DMS79 treated with DMSO at 0.1 percent for 48 hours (cell line): ENCODE data around the gene ABHD17B.
A peak's percentile ranks its signal among the peaks of the same experiment; 100 is the strongest.

Experiments
- DNase-seq: peaks from one replicate; lab custom pipeline; 2025; lab: John Stamatoyannopoulos, UW

ABHD17B gene

GRCh38 chr9:71876829-71877228 lies 34.2 kb downstream of the ABHD17B start:
- DNase-seq: no peak

- no peak for DNase-seq
Measured at GRCh38 chr9:71876106-71876505, 34.9 kb downstream of the ABHD17B start.

- no peak for DNase-seq
Measured at GRCh38 chr9:71875345-71875744, 35.6 kb downstream of the ABHD17B start.

- DNase-seq: no peak
Measured at GRCh38 chr9:71863631-71864030, 47.4 kb downstream of the ABHD17B start.

GRCh38 chr9:71861618-71862017 lies 49.4 kb downstream of the ABHD17B start:
- DNase-seq: no peak

GRCh38 chr9:71859939-71860338 lies 51.1 kb downstream of the ABHD17B start:
- DNase-seq: no peak

- DNase-seq: no peak
Measured at GRCh38 chr9:71858812-71859211, 52.2 kb downstream of the ABHD17B start.

- DNase-seq: no peak
Measured at GRCh38 chr9:71858102-71858798, 52.7 kb downstream of the ABHD17B start.

- peak; percentile 5 for DNase-seq
Measured at GRCh38 chr9:71857159-71857558, 53.8 kb downstream of the ABHD17B start.

GRCh38 chr9:71854811-71855210 lies 56.2 kb downstream of the ABHD17B start:
- DNase-seq: peak; percentile 36

GRCh38 chr9:71853084-71853483 lies 57.9 kb downstream of the ABHD17B start:
- no peak for DNase-seq

- DNase-seq: no peak
Measured at GRCh38 chr9:71850996-71851395, 60.0 kb downstream of the ABHD17B start.

- DNase-seq: no peak
Measured at GRCh38 chr9:71847892-71848291, 63.1 kb downstream of the ABHD17B start.

GRCh38 chr9:71844808-71845207 lies 66.2 kb downstream of the ABHD17B start:
- DNase-seq: no peak

- no peak for DNase-seq
Measured at GRCh38 chr9:71839668-71840067, 71.3 kb downstream of the ABHD17B start.

GRCh38 chr9:71835596-71835995 lies 75.4 kb downstream of the ABHD17B start:
- DNase-seq: no peak

GRCh38 chr9:71830929-71831328 lies 80.1 kb downstream of the ABHD17B start:
- no peak for DNase-seq

- DNase-seq: no peak
Measured at GRCh38 chr9:71830153-71830552, 80.8 kb downstream of the ABHD17B start.

GRCh38 chr9:71826279-71826678 lies 84.7 kb downstream of the ABHD17B start:
- DNase-seq: no peak

- DNase-seq: no peak
Measured at GRCh38 chr9:71824257-71824656, 86.7 kb downstream of the ABHD17B start.

GRCh38 chr9:71822935-71823334 lies 88.1 kb downstream of the ABHD17B start:
- DNase-seq: no peak

- DNase-seq: no peak
Measured at GRCh38 chr9:71822456-71822855, 88.5 kb downstream of the ABHD17B start.

- DNase-seq: no peak
Measured at GRCh38 chr9:71821405-71821804, 89.6 kb downstream of the ABHD17B start.

- no peak for DNase-seq
Measured at GRCh38 chr9:71820403-71820921, 90.5 kb downstream of the ABHD17B start.
